Activated CD4-positive, alpha-beta T cell treated with anti-CD3 and anti-CD28 coated beads, Interleukin-2, amount 50 U/mL, for 24 hours (primary cell): ENCODE results near the gene MYH7.
"Not testable (repeated sequence)": the region's sequence is repeated elsewhere in the genome, so short reads cannot be mapped to it uniquely, and the experiment has no call there.

Experiments
- DNase-seq, 2 donors: peaks; one replicate each; pipeline ENCODE4 v3.0.0-alpha.2; 2020; ENCODE audit warnings: low read depth in 1 of 2, low spot score in 1 of 2

Gene MYH7

DNA sequence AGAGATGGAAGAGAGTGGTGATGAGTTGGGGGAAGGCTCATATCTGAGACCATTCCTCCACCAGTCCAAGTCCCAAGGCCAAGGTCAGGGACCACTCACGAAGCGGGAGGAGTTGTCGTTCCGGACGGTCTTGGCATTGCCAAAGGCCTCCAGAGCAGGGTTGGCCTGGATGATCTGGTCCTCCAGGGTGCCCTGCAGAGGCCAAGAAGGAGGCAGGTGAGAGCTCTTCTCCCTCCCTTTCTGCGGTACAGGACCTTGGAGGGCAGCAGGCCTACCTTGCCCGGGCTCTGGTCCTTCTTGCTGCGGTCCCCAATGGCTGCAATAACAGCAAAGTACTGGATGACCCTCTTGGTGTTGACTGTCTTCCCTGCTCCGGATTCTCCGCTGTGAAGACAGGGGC, 4.0 kb downstream of the MYH7 start:
- DNase-seq = no peak

DNA sequence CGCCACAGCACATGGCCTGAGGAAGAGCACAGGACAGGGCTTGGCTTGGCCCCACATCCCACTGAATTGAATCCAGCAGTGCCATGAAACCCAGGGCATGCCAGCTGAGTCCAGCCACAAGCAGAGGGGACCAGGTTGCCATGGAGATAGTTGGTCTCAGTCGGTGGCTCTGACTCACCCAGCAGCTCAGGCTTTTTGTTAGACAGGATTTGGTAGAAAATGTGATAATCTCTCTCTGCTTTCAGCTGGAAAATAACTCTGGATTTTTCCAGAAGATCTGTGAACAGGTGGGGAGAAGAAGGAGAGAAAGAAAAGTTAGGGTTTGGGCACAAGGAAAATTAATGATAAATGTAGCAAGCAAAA, 4.8 kb downstream of the MYH7 start:
- DNase-seq = no peak

DNA sequence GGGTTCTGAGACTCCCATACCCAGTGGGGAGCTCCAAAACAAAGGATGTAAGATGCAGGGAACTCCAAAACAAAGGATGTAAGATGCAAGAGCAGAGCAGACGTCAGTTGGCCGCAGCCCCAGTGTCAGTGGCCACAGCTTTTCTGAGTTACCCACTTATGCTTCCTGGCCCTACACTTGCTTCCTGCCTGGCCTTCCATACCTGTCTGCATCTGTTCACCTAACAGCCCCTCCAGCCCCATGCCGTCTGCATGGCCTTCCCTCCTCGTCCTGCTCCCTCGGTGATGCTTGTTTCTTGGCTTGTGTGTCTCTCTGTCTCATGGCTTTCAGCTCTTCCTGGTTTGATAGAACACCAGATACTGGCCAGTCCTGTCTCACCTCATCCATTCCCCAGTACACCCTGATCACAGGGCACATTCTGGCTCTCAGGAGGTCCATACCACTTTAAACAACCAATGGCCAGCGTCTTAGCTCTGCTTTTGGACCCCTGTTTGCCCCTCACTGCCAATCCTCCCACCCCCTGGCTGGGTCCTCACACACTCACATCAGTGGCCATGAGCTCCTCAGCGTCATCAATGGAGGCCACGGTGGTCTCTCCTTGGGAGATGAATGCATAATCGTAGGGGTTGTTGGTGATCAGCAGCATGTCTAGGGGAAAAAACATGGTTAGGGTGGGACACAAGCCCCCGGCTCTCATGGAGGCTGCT, 5.3 kb downstream of the MYH7 start:
- DNase-seq = no peak

DNA sequence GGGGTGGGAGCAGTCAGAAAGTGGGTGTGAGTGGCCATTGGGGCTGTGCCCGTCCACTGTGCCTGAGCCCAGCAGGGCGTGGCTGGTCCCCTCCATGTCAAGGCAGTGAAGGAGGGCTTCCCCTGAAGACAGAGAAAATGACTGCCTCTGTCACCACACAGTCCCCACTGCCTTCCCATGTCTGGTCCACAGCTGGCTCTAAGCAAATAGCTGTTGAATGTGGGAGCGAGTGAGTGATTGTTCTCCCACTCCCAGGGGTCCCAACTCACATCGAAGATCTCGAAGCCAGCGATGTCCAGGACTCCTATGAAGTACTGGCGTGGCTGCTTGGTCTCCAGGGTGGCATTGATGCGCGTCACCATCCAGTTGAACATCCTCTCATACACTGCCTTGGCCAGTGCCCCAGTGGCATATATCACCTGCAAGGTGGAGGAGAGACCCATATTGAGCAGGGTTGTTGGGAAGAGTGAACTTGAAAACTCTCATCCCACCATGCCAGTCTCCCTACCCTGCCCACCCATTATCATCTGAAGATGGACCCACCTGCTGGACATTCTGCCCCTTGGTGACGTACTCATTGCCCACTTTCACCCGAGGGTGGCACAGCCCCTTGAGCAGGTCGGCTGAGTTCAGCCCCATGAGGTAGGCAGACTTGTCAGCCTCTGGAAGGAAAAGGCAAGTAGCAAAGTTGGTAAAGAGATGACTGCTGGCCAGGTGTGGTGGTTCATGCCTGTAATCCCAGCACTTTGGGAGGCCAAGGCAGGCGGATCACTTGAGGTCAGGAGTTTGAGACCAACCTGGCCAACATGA, 6.6 kb downstream of the MYH7 start:
- DNase-seq = no peak

DNA sequence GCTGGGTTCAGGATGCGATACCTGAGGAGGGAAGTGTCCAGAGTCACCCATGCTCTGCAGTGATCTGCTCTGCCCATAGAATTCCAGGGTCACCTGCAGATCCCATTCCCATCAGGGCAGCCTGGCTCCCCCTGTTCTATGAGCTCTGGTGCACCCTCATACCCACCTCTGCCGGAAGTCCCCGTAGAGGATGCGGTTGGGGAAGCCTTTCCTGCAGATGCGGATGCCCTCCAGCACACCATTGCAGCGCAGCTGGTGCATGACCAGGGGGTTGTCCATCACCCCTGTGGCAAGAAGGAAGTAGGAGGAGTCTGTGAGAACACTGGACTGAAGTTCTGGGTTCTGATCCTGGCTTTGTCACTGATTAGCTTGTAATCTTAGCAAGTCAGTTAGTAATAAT, 9.7 kb downstream of the MYH7 start:
- not testable (repeated sequence) for DNase-seq

DNA sequence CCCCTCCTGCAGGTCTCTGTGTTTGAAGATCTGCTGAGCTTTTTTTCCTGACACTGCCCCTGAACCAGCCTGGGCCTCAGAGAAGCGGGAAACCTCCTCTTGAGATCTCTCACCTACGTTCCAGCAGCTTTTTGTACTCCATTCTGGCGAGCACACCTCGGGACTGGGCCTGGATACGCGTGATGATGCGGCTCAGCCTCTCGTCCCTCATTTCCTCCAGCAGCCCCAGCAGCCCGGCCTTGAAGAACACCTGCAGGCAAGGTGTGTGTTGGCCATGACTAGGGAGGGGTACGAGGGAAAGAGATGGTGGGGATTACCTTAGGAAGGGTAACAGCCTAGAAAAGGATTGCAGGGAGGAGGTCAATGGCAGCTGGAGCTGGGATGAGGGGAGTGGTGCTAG, 10.3 kb downstream of the MYH7 start:
- DNase-seq = no peak

DNA sequence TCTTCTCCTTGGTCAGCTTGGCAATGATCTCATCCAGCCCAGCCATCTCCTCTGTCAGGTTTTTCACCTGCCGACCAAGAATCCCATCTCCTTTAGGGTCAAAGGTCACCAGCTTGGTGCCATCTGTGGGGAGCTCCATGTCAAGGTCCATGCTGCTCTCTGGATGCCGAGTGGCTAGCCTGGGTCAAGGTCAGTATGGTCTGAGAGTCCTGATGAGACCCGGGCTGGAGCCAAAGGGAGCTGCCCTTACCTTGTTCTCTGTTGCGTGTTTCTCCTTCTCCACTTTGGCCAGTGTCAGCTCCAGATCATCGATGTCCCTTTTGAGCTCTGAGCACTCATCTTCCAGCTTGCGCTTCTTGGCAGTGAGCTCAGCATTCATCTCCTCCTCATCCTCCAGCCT, 11.8 kb downstream of the MYH7 start:
- no peak for DNase-seq

DNA sequence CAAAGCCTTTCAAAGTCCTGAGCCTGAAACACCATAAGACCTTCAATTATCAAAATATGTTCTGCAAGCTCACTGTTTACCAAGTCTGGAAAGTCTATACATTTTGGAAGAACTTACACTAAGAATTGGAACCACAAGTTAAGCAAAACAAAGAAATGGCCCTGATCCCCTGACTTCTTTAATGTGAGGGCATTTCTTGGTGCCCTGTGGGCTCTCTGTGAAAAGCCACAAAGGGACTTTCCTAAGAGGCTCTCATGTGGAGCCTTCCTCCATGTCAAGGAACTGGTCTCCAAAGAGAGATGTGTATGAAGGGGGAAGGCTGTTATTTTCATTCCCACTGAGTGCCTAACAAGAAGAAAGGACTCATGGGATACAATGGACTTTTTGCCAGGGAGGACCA, 13.9 kb downstream of the MYH7 start:
- DNase-seq = no peak

DNA sequence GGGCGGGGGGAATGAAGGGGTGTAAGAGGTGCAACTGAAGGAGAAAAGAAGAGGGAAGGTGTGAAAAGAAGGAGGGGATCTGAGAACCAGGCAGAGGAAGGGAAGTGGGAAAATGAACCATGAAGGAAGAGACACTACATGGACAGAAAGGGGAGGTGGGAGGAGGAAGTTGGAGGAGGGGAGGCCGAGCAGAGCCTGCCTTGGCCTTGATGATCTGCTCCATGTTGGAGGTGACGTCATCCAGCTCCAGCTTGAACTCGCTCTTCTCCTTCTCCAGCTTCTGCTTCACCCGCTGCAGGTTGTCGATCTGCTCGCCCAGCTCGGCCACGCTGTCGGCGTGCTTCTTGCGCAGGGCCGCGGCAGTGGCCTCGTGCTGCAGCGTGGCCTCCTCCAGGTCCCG, 15.8 kb downstream of the MYH7 start:
- DNase-seq = not testable (repeated sequence)

DNA sequence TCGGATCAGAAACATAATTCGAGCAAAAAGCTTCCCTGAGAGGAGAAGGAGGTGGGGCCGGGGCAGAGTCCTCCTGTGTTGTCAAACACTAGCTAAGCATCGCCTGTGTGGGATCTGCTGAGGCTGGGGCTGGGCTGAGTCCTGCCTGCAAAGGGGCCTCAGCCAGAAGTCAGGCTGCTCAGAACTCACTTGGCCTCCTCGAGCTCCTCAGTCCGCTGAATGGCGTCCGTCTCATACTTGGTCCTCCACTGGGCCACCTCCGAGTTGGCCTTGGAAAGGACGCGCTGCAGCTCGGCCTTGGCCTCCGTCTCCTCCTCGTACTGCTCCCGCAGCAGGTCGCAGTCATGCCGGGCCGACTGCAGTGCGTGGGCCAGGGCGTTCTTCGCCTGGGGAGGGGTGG, 17.4 kb downstream of the MYH7 start:
- no peak for DNase-seq

DNA sequence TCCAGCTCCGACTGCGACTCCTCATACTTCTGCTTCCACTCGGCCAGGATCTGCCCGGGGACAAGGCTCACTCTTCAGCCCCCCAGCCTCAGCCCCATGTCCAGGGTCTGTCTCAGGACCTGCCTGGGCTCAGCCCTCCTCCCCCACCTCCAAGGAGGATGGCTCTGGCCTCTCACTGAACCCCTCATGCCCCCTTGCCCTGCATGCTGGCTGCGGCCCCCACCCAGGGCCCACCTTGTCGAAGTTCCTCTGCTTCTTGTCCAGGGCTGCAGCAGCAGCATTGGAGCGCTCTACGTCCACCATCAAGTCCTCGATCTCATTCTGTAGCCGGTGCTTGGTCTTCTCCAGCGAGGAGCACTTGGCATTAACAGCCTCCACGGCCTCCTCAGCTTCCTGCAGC, 18.2 kb downstream of the MYH7 start:
- not testable (repeated sequence) for DNase-seq

DNA sequence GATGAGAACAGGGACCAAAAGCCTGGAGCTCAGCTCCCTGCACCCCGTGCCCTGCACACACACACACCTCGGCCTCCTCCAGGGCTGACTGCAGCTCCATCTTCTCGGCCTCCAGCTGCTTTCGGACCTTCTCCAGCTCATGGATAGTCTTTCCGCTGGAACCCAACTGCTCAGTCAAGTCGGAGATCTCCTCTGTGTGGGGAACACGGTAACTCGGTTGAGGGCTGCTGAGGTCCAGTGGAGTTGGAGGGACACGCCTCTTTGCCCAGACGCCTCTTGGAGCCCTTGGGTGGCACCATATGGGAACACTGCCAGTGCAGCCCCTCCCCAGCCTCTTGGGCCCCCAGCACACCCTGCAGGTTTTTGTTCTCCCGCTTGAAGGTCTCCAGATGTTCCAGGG, 18.7 kb downstream of the MYH7 start:
- no peak for DNase-seq

DNA sequence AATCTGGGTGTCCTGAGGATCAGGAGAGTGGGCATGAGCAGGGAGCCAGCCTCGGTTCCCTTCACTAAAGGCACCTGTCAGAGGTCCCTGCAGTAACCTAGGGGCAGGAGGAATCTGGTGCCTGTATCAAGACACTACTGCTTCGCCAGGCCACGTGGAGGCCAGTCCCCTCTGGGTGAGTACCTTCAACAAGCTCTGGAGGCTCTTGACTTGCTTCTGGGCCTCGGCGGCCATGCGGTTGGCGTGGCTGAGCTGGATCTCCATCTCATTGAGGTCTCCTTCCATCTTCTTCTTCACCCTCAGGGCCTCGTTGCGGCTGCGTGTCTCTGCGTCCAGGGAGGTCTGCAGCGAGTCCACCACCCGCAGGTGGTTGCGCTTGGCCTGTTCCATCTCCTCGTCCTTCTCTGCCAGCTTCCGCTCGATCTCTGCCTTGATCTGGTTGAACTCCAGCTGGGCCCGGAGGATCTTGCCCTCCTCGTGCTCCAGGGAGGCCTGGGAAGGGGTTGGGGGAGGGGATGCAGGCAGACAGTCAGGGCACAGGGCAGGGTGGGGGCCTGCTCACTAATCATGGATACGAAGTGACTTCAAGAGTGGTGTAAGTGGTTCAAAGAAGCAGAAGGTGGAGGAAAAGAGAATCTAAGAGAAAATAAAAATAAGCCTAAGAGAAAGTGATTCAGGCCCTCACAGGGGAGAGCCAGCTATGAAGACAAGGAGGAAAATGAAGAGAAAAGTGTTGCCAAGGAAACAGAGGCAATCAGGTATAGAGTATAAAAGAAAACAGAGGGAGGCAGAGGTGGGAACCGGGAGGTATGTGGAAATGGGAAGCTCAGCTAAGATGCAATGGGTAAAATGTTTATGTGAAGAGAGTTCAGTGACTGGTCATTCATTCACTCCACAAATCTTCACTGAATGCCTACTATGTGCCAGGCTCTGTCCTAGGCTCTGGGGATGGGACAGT, 19.4 kb downstream of the MYH7 start:
- DNase-seq = no peak

DNA sequence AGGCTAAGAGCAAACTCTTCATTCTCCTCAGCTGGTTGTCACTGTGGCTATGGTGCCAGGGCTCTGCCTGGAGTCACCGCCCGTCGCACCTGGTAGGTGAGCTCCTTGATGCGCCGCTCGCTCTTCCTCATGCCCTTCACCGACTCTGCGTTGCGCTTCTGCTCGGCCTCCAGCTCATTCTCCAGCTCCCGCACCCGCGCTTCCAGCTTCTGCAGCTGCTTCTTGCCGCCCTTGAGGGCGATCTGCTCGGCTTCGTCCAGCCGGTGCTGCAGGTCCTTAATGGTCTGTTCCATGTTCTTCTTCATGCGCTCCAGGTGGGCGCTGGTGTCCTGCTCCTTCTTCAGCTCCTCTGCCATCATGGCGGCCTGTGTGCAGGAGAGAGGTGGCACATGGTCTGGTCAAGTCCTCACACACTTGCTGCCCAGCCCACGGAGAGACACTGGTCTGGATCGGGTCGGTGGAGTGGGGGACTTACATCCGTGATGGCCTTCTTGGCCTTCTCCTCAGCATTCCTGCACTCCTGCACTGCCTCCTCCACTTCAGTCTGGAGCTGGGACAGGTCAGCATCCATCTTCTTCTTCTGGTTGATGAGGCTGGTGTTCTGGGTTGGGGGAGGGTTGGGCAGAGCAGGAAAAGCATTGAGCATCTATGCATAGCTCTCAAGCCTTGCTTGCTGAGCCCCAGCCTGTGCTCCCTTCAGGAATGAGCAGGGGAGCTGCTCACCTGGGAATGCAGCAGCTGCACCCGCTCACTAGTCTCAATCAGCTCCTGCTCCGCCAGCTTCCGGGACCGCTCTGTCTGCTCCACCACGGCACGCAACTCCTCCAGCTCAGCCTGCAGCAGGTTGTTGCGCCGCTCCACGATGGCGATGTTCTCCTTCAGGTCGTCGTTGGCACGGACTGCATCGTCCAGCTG, 20.3 kb downstream of the MYH7 start:
- no peak for DNase-seq

DNA sequence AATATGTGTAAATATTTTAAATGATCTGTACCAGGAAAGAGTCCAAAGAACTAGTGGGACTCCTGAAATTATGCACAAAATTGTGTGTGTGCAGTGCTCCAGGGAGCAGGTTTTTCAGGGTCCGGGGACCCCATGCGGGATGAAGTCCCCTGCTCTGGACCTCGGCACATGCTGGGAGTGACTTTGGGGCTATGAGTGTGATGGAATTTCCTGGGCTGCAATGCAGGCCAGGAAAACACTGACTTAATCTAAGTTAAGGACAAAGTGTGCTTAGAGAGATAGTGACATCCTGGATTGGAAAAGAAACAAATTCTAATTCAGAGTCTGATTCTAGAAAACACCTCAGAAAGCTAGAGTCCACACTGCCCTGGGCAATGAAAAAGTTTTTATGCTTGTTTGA, 21.2 kb downstream of the MYH7 start:
- no peak for DNase-seq

DNA sequence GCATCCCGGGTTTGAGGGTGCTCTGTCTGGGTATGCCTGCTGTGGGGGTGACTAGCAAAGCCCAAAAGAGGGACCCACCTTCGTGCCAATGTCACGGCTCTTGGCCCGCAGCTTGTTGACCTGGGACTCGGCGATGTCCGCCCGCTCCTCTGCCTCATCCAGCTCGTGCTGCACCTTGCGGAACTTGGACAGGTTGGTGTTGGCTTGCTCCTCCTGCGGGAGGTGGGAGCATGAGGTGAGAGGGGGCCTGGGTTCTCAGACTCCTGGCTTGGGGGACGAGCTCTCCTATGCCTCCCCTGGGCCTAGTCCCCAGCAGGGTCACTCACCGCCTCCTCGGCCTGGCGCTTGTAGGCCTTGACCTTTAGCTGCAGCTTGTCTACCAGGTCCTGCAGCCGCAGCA, 21.8 kb downstream of the MYH7 start:
- DNase-seq = no peak

DNA sequence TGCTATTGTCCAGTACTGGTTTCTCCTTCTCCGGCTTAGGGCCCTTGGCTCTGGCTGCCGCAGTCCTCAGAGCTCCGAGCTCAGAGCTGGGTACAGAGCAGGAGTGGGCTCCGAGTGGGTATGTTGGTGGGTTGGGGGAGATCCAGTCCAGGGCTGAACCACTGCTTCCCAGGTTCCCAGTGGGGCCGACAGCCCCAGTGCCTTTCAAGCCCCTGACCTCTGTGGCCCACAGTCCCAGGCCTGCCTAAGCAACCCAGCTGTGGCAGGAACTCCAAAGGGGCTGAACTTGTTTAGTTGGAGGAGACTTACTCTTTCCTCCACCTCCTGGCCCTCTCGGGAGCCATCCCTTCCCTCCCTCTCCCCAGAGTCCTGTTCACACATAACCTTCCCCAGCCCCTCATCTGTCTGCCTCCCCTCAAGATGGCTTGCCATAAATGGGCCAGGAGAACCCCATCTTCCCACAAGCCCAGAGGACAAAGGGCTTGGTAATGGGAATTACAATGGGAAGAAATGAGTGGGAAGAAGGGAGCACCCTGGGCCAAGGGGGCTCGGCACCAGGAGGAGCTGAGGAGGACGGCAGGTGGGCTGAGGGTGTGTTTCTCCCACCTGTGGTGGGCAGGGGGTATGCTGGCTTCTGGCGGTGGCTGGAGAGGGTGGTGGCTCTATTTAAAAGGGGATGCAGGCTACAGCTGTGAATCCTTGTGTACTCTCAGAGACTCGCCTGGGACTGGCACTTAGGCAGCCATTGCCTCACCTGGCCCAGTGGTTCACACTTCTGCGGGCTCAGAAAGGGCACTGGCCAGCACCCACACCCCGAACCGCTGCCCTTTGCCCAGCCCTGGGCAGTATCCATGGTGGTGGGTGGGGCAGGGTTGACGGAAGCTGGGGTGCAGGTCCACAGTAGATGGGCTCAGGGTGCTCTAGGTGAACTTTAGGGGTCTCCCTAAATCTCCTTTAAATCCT, 23.6 kb downstream of the MYH7 start:
- DNase-seq = no peak

DNA sequence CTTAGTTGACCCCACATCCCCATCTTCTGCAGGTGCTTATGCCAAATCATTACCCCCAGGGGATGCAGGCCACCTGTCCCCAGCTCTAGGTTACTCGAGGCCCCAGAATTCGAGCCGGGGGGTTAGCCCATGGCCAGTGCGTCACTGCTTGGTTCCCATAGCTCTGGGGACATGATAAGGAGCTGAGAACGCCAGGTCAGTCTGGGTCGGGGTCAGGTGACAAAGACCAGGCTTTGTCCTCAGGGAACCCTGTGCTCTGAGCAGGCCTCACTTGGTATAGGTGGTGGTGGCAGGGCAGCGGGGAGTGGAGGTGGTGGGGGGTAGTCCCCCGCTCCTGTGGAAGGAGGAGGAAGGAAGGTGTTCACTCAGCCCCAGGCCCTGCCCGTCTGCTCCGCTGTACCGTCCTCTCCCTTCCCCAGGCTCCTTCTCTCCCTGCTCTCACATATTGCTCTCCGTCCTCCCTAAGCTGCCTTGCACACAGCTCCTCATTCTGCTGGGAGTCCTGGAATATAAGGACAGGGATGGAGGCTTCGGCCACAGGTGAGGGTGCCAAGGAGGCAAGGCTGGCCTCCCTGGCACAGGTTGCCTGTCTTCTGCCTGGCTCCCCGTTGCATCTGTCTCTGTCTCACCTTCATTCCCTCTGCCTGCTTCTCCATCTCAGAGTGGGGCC, 25.4 kb downstream of the MYH7 start:
- no peak for DNase-seq

DNA sequence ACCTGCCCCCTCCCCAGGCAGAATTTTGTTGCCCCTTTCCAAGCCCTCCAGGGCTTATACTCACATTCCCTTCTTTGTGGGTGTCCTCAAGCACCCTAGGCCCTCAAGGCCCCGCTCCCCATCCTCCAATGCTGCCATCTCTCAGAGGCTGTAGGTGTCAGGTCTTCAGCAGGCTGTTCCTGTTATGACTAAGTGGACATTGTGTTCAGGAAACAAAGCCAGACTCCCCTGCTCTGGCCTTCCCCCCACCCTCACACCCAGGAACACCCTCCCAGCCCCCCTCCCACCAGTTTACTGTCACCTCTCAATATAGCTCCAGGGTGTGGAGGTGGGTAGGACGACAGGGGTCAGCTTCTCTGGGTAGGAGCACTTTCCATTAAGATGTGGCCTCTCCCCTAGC, 26.0 kb downstream of the MYH7 start:
- DNase-seq = no peak
